HFFc6 (cell line): ENCODE measurements around the gene HPS1. TPM values are rescaled to one million over a fixed set of nuclear protein-coding genes. Genes with fewer than 3 reads are reported as not detected.

Source experiments
- DNase-seq: peaks from one replicate; pipeline ENCODE4 v3.0.0-alpha.2; 2018
- H3K27ac Mint-ChIP-seq: 2 replicates; pipeline ENCODE4 v1.8.0; 2020; ENCODE audit warnings: mild to moderate bottlenecking, mixed read lengths
- H3K27me3 Mint-ChIP-seq: 2 replicates; pipeline ENCODE4 v1.8.0; 2021; ENCODE audit warnings: mild to moderate bottlenecking, moderate library complexity, mixed read lengths; ENCODE audit not compliant: insufficient read depth
- H3K36me3 Mint-ChIP-seq: 2 replicates; pipeline ENCODE4 v1.8.0; 2021; ENCODE audit warnings: low read depth, mixed read lengths
- H3K4me1 Mint-ChIP-seq: 2 replicates; pipeline ENCODE4 v1.8.0; 2020; ENCODE audit warnings: low read depth, mixed read lengths
- H3K4me3 Mint-ChIP-seq: 2 replicates; pipeline ENCODE4 v1.8.0; 2020; ENCODE audit warnings: mild to moderate bottlenecking, moderate library complexity, mixed read lengths
- H3K9me3 Mint-ChIP-seq: 2 replicates; pipeline ENCODE4 v1.8.0; 2020; ENCODE audit warnings: mild to moderate bottlenecking, mixed read lengths
- total RNA-seq, 6 experiments: library from RNA; stranded (reverse); fragmentation: NEBNext Ultra II Directional; extraction: Animal tissue kit (Norgen Biotek cat#: 25700); gene quantifications; 2 replicates in 1 of 6; 3 replicates in 5 of 6; pipeline ENCODE4 v1.2.3, GENCODE V29; 2021
- TF ChIP-seq, protein P1 (sequence below): fragments of 200-600 bp; sonication (generic); IDR thresholded peaks from 2 replicates; pipeline ENCODE4 v1.5.0; 2021; ENCODE audit warnings: antibody characterized with exemption, mild to moderate bottlenecking

Gene HPS1
- total RNA-seq, 6 experiments from 2014 or later = 49.1 to 55.9 (median 52.8) TPM

DNA sequence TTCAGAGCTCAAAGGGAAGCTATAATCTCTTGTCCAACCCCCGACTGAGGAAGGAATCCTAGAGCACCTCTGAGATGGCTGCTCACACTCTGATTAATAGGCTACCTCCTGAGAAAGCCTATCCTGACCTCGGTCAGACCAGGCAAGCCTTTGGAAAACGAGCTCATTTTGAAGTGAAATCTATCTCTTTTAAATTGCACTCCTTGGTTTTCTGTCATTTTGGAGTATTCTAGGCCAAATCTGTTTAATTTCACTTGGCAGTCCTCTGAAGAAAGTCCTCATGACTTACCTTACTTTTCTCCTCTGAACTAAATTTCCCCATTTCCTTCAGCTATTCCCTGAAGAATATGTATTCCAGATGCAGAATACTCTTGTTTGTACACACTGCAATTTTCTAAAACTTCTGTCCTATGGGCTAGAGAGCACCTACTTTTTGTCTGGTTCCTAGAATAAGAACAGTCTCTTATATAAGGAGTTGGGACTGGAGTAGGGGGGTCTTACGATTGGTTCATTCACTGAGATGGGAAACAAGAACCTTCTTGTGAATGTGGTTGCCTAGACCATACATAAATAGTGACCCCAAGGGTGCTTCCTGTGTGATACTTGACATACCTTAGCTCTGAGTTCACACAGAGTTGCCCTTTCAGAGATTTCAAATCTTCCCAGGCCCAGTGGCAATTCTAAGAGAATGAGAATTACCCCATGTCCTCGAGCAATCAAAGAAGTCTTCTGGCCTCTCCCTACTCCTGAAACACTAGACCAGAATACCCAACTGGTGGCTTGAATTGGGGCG is 31.9 kb upstream of the HPS1 start:
- Mint-ChIP-seq H3K27ac (peak overlapping the region; percentile 83), H3K27me3 (no peaks in the 10 kb centered on the region), H3K36me3 (no peaks in the 10 kb centered on the region)

DNA sequence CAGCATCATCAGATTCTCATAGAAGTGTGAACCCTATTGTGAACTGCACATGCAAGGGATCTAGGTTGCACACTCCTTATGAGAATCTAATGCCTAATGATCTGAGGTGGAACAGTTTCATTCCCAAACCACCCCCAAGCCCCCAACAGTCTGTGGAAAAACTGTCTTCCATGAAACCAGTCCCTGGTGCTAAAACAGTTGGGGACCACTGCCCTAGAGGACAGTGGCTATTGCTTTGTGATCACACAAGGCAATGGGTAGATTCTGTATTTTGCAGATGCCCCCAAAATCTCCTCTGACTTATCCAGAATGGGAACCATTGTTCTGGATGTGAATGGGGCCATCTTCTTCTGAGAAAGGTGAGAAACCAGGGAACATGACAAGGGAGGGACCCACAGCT is 31.1 kb upstream of the HPS1 start:
- TF ChIP-seq, protein P1, sequence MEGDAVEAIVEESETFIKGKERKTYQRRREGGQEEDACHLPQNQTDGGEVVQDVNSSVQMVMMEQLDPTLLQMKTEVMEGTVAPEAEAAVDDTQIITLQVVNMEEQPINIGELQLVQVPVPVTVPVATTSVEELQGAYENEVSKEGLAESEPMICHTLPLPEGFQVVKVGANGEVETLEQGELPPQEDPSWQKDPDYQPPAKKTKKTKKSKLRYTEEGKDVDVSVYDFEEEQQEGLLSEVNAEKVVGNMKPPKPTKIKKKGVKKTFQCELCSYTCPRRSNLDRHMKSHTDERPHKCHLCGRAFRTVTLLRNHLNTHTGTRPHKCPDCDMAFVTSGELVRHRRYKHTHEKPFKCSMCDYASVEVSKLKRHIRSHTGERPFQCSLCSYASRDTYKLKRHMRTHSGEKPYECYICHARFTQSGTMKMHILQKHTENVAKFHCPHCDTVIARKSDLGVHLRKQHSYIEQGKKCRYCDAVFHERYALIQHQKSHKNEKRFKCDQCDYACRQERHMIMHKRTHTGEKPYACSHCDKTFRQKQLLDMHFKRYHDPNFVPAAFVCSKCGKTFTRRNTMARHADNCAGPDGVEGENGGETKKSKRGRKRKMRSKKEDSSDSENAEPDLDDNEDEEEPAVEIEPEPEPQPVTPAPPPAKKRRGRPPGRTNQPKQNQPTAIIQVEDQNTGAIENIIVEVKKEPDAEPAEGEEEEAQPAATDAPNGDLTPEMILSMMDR = no peak
- DNase-seq = no peak
- peaks cover 43% of the 10 kb centered on the region for H3K4me1 Mint-ChIP-seq
- no peak overlapping the region for H3K4me3 Mint-ChIP-seq
- no peaks in the 10 kb centered on the region for H3K9me3 Mint-ChIP-seq
- H3K27ac Mint-ChIP-seq = 0 out of 2 replicates have a peak overlapping the region, but pooled peaks have one; percentile 83
- no peaks in the 10 kb centered on the region for H3K27me3 Mint-ChIP-seq
- H3K36me3 Mint-ChIP-seq = no peaks in the 10 kb centered on the region

More for the DNA sequence above, 31.9 kb upstream of the HPS1 start:
- H3K4me3 Mint-ChIP-seq = no peak overlapping the region
- DNase-seq = peak; percentile 42
- TF ChIP-seq, protein P1 = no peak
- no peaks in the 10 kb centered on the region for H3K9me3 Mint-ChIP-seq
- peaks cover 43% of the 10 kb centered on the region for H3K4me1 Mint-ChIP-seq

DNA sequence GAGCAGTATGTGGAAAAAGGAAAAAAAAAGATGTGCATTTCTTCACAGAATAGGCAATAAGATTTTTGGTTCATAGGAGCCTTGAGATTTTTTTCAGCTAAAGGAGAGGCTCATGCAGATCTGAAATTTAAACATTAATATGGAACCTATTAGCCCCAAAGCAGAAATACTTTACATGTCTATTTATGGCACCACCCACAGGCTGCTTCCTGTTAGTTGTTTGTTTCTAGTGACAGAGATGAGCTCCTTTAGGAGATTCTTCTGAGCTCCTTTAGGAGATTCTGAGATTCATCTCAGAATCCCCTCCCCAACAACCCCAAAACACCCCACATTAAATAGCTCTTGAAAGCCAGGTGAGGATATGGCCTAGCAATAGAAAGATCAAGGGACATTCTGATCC is 27.9 kb upstream of the HPS1 start:
- H3K4me1 Mint-ChIP-seq = peaks cover 49% of the 10 kb centered on the region
- DNase-seq = no peak
- peaks cover 1% of the 10 kb centered on the region; the same call in 1 of the 2 replicates for H3K27me3 Mint-ChIP-seq
- no peak overlapping the region for H3K4me3 Mint-ChIP-seq
- TF ChIP-seq, protein P1 = peak; percentile 19; the same call in 1 of the 2 replicates
- H3K27ac Mint-ChIP-seq = no peak overlapping the region
- no peaks in the 10 kb centered on the region for H3K36me3 Mint-ChIP-seq
- H3K9me3 Mint-ChIP-seq = no peaks in the 10 kb centered on the region

DNA sequence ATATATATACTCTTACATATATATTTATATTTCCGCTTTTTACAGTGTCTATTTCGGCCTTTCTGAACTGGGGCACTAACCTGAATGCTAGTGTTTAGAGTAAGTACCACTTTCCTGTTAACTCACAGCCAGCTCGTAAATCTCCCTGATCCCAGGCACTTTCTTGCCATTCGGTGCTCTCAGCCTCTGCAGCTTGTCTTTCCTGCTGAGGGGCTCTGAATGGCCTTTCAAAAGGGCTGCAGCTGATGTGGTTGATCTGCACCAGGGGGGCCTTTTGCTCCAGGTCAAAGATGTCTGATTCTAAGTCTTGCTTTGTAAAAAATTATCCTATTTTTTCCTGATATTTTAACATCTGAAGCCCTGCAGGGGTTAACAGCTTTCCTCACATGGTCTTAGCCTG is 25.5 kb upstream of the HPS1 start:
- Mint-ChIP-seq H3K36me3 (no peaks in the 10 kb centered on the region), H3K4me1 (peaks cover 51% of the 10 kb centered on the region), H3K27me3 (peaks cover 1% of the 10 kb centered on the region; the same call in 1 of the 2 replicates), H3K4me3 (no peak overlapping the region), H3K27ac (no peak overlapping the region), H3K9me3 (no peaks in the 10 kb centered on the region)
- no peak for DNase-seq
- TF ChIP-seq, protein P1 = no peak

DNA sequence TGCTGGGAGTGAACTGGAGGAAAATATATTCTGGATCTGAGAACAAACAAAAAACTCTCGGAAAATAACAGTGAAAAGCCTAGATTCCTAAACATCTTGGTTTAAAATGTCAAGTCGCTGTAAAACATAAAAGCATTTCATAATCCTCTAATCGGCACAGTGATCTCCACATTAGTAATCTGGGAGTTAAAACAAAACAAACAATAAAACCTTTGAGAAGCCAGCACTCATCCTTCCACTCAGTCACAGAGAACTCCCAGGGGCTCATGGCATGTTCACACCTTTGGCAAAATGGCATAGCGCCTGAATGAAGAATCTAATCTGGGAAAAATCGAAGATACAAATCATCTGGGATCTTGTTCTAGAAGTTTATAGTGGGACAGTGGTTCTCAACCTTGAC is 24.1 kb upstream of the HPS1 start:
- H3K9me3 Mint-ChIP-seq = no peaks in the 10 kb centered on the region
- TF ChIP-seq, protein P1 = no peak
- peaks cover 1% of the 10 kb centered on the region; the same call in 1 of the 2 replicates for H3K27me3 Mint-ChIP-seq
- H3K27ac Mint-ChIP-seq = peak overlapping the region; percentile 30; the same call in 1 of the 2 replicates
- H3K4me1 Mint-ChIP-seq = peaks cover 57% of the 10 kb centered on the region
- H3K4me3 Mint-ChIP-seq = no peak overlapping the region
- peak; percentile 39 for DNase-seq
- no peaks in the 10 kb centered on the region for H3K36me3 Mint-ChIP-seq
